GM12878 (cell line): ENCODE data around the gene CFAP90. TPM values are rescaled to one million over a fixed set of nuclear protein-coding genes. Genes with fewer than 3 reads are reported as not detected.

Source experiments
- ATAC-seq: fragments of 200-7000 bp; cut with Tn5 transposase; 3 replicates; pipeline ENCODE4 v1.9.1; 2020; ENCODE audit warnings: mild to moderate bottlenecking, moderate library complexity
- BruUV-seq: library from RNA; stranded (reverse); fragments of 400-500 nt; replicated peaks from 2 replicates; lab custom pipeline; 2021; lab: Mats Ljungman, UMichigan
- CTCF ChIA-PET: fragments of 300-600 bp; sonication (Branson Sonifier 250); formaldehyde crosslinking; extraction: SDS; loops from one replicate; lab custom pipeline; 2021; ENCODE audit warnings: inconsistent platforms; lab: Yijun Ruan, JAX
- POLR2A ChIA-PET: fragments of 350-600 bp; formaldehyde crosslinking; extraction: SDS; loops from one replicate; lab custom pipeline; 2021; ENCODE audit warnings: inconsistent platforms; lab: Charles Lee
- RAD21 ChIA-PET: fragments of 300-600 bp; sonication (Branson Sonifier 250); formaldehyde crosslinking; loops from one replicate; lab custom pipeline; 2023; ENCODE audit warnings: antibody characterized with exemption; ENCODE audit not compliant: unreplicated experiment; lab: Charles Lee
- SMC1A ChIA-PET: fragments of 300-600 bp; sonication (Branson Sonifier 250); formaldehyde crosslinking; loops from one replicate; lab custom pipeline; 2023; ENCODE audit not compliant: unreplicated experiment, uncharacterized antibody; lab: Charles Lee
- DNase-seq: peaks from one replicate; pipeline ENCODE4 v3.0.0-alpha.2; 2011; ENCODE audit warnings: low read depth, low spot score
- FAIRE-seq: peaks from 3 replicates; lab custom pipeline; 2011; peaks lifted over from hg19 to GRCh38; lab: Jason Lieb, UNC
- H2AFZ ChIP-seq: 2 replicates; pipeline ENCODE4 v1.6.0; 2011; ENCODE audit warnings: low read depth, low read length, control low read depth; ENCODE audit not compliant: control insufficient read depth
- H3K27ac ChIP-seq: 2 replicates; pipeline ENCODE4 v1.5.1; 2011; ENCODE audit warnings: control low read depth; ENCODE audit not compliant: control insufficient read depth, insufficient read depth
- H3K27me3 ChIP-seq, 2 experiments: replicated peaks in 1 of 2; 2 replicates each; pipeline versions ENCODE4 v1.6.0 to v1.6.1; 2011; ENCODE audit warnings: low read length in 1 of 2; ENCODE audit not compliant: control insufficient read depth in 2 of 2, insufficient read depth in 2 of 2
- H3K36me3 ChIP-seq, 2 experiments: 2 replicates each; pipeline ENCODE4 v1.5.1; 2011; ENCODE audit warnings: low read length in 1 of 2; ENCODE audit not compliant: control insufficient read depth in 2 of 2, insufficient read depth in 2 of 2
- H3K4me1 ChIP-seq: 2 replicates; pipeline ENCODE4 v1.6.1; 2011; ENCODE audit warnings: mild to moderate bottlenecking, low read length, moderate library complexity, mixed read lengths; ENCODE audit not compliant: control insufficient read depth, insufficient read depth
- H3K4me2 ChIP-seq: 2 replicates; pipeline ENCODE4 v1.6.0; 2011; ENCODE audit warnings: control low read depth; ENCODE audit not compliant: control insufficient read depth, insufficient read depth
- H3K4me3 ChIP-seq: fragments of 200-600 bp; sonication (generic); 2 replicates; pipeline ENCODE4 v1.5.1; 2016
- H3K79me2 ChIP-seq: 2 replicates; pipeline ENCODE4 v1.6.0; 2011; ENCODE audit warnings: low read length; ENCODE audit not compliant: control insufficient read depth, insufficient read depth
- H3K9ac ChIP-seq: 2 replicates; pipeline ENCODE4 v1.8.0; 2011; ENCODE audit warnings: low read length, control low read depth, mixed read lengths; ENCODE audit not compliant: control insufficient read depth, insufficient read depth
- H3K9me3 ChIP-seq: replicated peaks from 3 replicates; pipeline ENCODE4 v1.5.1; 2011; ENCODE audit warnings: mild to moderate bottlenecking, low read length; ENCODE audit not compliant: control insufficient read depth, insufficient read depth
- H4K20me1 ChIP-seq: 2 replicates; pipeline ENCODE4 v1.6.0; 2011; ENCODE audit not compliant: control insufficient read depth, insufficient read depth
- CEBPB ChIP-seq, 2 experiments: fragments of 150-350 bp in 1 of 2; IDR thresholded peaks; 2 replicates each; pipeline ENCODE4 v1.6.1; 2012 to 2014; ENCODE audit warnings: low read depth in 2 of 2, low read length in 2 of 2, borderline replicate concordance in 1 of 2, inconsistent platforms in 1 of 2
- CTCF ChIP-seq, 3 experiments: IDR thresholded peaks in 2 of 3; conservative IDR thresholded peaks in 1 of 3; 2 replicates each; pipeline ENCODE4 v1.5.1; 2011; ENCODE audit warnings: low read depth in 3 of 3, low read length in 3 of 3, mild to moderate bottlenecking in 3 of 3, control low read depth in 2 of 3, moderate library complexity in 2 of 3, inconsistent platforms in 1 of 3, mixed read lengths in 1 of 3; ENCODE audit not compliant: control insufficient read depth in 2 of 3, insufficient read depth in 1 of 3; ENCODE audit errors: extremely low read depth in 1 of 3
- DPF2 ChIP-seq: fragments of 450-650 bp; IDR thresholded peaks from 2 replicates; pipeline ENCODE4 v1.6.1; 2017; ENCODE audit warnings: mild to moderate bottlenecking
- ETV6 ChIP-seq, 2 experiments: fragments of 450-650 bp in 1 of 2; IDR thresholded peaks in 1 of 2; conservative IDR thresholded peaks in 1 of 2; 2 replicates each; pipeline ENCODE4 v1.6.1; 2014; ENCODE audit warnings: antibody characterized with exemption in 1 of 2, borderline replicate concordance in 1 of 2, low read depth in 1 of 2, mild to moderate bottlenecking in 1 of 2, moderate library complexity in 1 of 2
- IKZF2 ChIP-seq, 2 experiments: fragments of 450-650 bp; IDR thresholded peaks; 2 replicates each; pipeline ENCODE4 v1.6.1; 2017; ENCODE audit warnings: mild to moderate bottlenecking in 2 of 2, moderate library complexity in 2 of 2
- MEF2B ChIP-seq: fragments of 450-650 bp; IDR thresholded peaks from 2 replicates; pipeline ENCODE4 v1.6.1; 2018; ENCODE audit warnings: mild to moderate bottlenecking, moderate library complexity; ENCODE audit not compliant: partially characterized antibody, poor library complexity, severe bottlenecking
- MTA3 ChIP-seq: IDR thresholded peaks from 2 replicates; pipeline ENCODE4 v1.6.1; 2012; ENCODE audit warnings: low read length, inconsistent platforms, borderline replicate concordance
- MYB ChIP-seq: fragments of 150-350 bp; IDR thresholded peaks from 2 replicates; pipeline ENCODE4 v1.6.1; 2014; ENCODE audit warnings: mild to moderate bottlenecking, low read depth, low read length, borderline replicate concordance
- NR2F1 ChIP-seq: fragments of 450-650 bp; conservative IDR thresholded peaks from 2 replicates; pipeline ENCODE4 v1.6.1; 2017; ENCODE audit warnings: mild to moderate bottlenecking
- PAX8 ChIP-seq: fragments of 450-650 bp; IDR thresholded peaks from 2 replicates; pipeline ENCODE4 v1.6.1; 2017; ENCODE audit warnings: mild to moderate bottlenecking, moderate library complexity
- POLR2A ChIP-seq: IDR thresholded peaks from 2 replicates; pipeline ENCODE4 v1.6.1; 2011; ENCODE audit warnings: low read depth, mild to moderate bottlenecking, low read length
- POLR2AphosphoS2 ChIP-seq: IDR thresholded peaks from 2 replicates; pipeline ENCODE4 v1.6.1; 2011; ENCODE audit warnings: low read depth, mild to moderate bottlenecking, low read length, improper control_type of control experiment, moderate library complexity
- POU2F2 ChIP-seq: IDR thresholded peaks from 3 replicates; pipeline ENCODE4 v1.6.1; 2011; ENCODE audit warnings: low read depth, mild to moderate bottlenecking, low read length, borderline replicate concordance
- REST ChIP-seq: IDR thresholded peaks from 2 replicates; pipeline ENCODE4 v1.6.1; 2012; ENCODE audit warnings: mild to moderate bottlenecking, low read depth, low read length
- USF1 ChIP-seq: IDR thresholded peaks from 2 replicates; pipeline ENCODE4 v1.6.1; 2011; ENCODE audit warnings: borderline replicate concordance, low read depth, mild to moderate bottlenecking, moderate library complexity, mixed read lengths, low read length; ENCODE audit not compliant: insufficient read depth; ENCODE audit errors: extremely low read length
- WRNIP1 ChIP-seq: IDR thresholded peaks from 2 replicates; pipeline ENCODE4 v1.6.1; 2011; ENCODE audit warnings: low read depth, low read length, improper control_type of control experiment, borderline replicate concordance
- ZBED1 ChIP-seq: IDR thresholded peaks from 2 replicates; pipeline ENCODE4 v1.6.1; 2016; ENCODE audit warnings: borderline replicate concordance
- ZNF24 ChIP-seq: fragments of 450-650 bp; IDR thresholded peaks from 2 replicates; pipeline ENCODE4 v1.6.1; 2017; ENCODE audit warnings: antibody characterized with exemption, mild to moderate bottlenecking
- in situ Hi-C: fragments of 300-500 bp; cut with MboI; formaldehyde crosslinking; loops from 9 replicates; pipeline ENCODE4 v1.14.3; 2018; ENCODE audit warnings: mixed read lengths
- intact Hi-C: fragments of 100-400 bp; cut with micrococcal nuclease; formaldehyde crosslinking; loops from one replicate; pipeline ENCODE4 v1.14.2; 2022; ENCODE audit not compliant: unreplicated experiment
- polyA plus RNA-seq, 11 experiments: library from polyadenylated mRNA; depleted of rRNA in 4 of 11; unstranded in 6 of 11; stranded (reverse) in 5 of 11; fragments of >200 nt; fragmentation: Nextera tagmentation in 4 of 11; fragmentation: Illumina TruSeq in 1 of 11; extraction: Ambion mirVana in 4 of 11; extraction: Trizol in 1 of 11; gene quantifications; 1 replicate in 1 of 11; 2 replicates in 10 of 11; pipeline versions ENCODE4 v1.2.1 to v1.2.3, GENCODE V29; 2011 to 2016; ENCODE audit warnings: inconsistent platforms in 2 of 11, missing spikeins in 2 of 11, low read depth in 1 of 11
- total RNA-seq, 4 experiments: library from RNA; depleted of rRNA in 3 of 4; stranded (reverse); fragments of >200 nt in 3 of 4; fragmentation: Illumina TruSeq in 1 of 4; extraction: Trizol in 1 of 4; gene quantifications; 2 replicates each; pipeline versions ENCODE4 v1.2.1 to v1.2.3, GENCODE V29; 2013 to 2021

The CFAP90 gene
- total and polyA plus RNA-seq, 10 of the 15 experiments (the other 5 are each of a cell fraction or from before 2014, with no cell fraction given), result not detected

GRCh38 chr5:7878381-7878873, 27.5 kb upstream of the CFAP90 start:
- peak; percentile 66 for DNase-seq
- H3K36me3 ChIP-seq, result peaks cover 18 to 34% of the 10 kb centered on the region in 2 experiments
- ATAC-seq, result peak; percentile 93
- H4K20me1 ChIP-seq, result 0 out of 2 replicates have a peak, but pooled peaks cover 3% of the 10 kb centered on the region
- no peaks in the 10 kb centered on the region for H3K27me3 ChIP-seq
- no peak overlapping the region for H3K4me3 ChIP-seq
- H2AFZ ChIP-seq, result no peak overlapping the region
- ChIA-PET RAD21 (interaction anchor here (1.9 to 2.3 kb wide), 2 partner anchors 9 kb away, joined by 7 to 9 read pairs; partner anchors contain the start of genes FASTKD3 and MTRR), POLR2A (no interaction called here), SMC1A (interaction anchor here (0.9 to 2.0 kb wide), 3 partner anchors 9 to 33 kb away, joined by 3 to 9 read pairs (median 4); partner anchors contain the start of genes FASTKD3 and MTRR), CTCF (interaction anchor here (1.8 to 2.0 kb wide), 2 partner anchors 9 to 33 kb away, joined by 3 to 15 read pairs; no protein-coding TSS in a partner anchor)
- H3K9me3 ChIP-seq, result no peaks in the 10 kb centered on the region
- peak; percentile 78 for FAIRE-seq
- no peak overlapping the region; the same call in 1 of the 2 replicates for H3K27ac ChIP-seq
- H3K4me1 ChIP-seq, result peaks cover 34% of the 10 kb centered on the region
- intact Hi-C loops (no loop called here), in situ Hi-C loops (no loop called here)
- no peak overlapping the region for H3K9ac ChIP-seq
- BruUV-seq, result no TSS peak
- peaks cover 13% of the 10 kb centered on the region for H3K79me2 ChIP-seq
- peak overlapping the region; percentile 31; the same call in 1 of the 2 replicates for H3K4me2 ChIP-seq
- TF ChIP-seq CEBPB (IDR thresholded peaks at IDR 0.05; ENCODE audit: borderline replicate concordance in 1 of 2, low read depth in 2 of 2, low read length in 2 of 2) (peak; percentile 83 to 89; a peak in 3 of 4 replicates), POLR2AphosphoS2 (no peak), POLR2A (no peak), PAX8 (no peak), POU2F2 (peak; percentile 57; the same call in 1 of the 3 replicates), USF1 (no peak), DPF2 (peak; percentile 80), MYB (no peak), REST (no peak), ZBED1 (peak; percentile 67; the same call in 1 of the 2 replicates), ZNF24 (peak; percentile 66; the same call in 1 of the 2 replicates), MTA3 (peak; percentile 88; the same call in 1 of the 2 replicates), IKZF2 (IDR thresholded peaks at IDR 0.05) (peak; percentile 62 to 63; a peak in 3 of 4 replicates), WRNIP1 (no peak), NR2F1 (peak; percentile 63; the same call in 1 of the 2 replicates), CTCF (IDR thresholded peaks at IDR 0.05 in 2 of 3, conservative IDR thresholded peaks at IDR 0.05 in 1 of 3; ENCODE audit: control insufficient read depth in 2 of 3, extremely low read depth in 1 of 3, insufficient read depth in 1 of 3, low read depth in 3 of 3, low read length in 3 of 3) (no peak), MEF2B (peak; percentile 50), ETV6 (conservative IDR thresholded peaks at IDR 0.05 in 1 of 2, IDR thresholded peaks at IDR 0.05 in 1 of 2; ENCODE audit: borderline replicate concordance in 1 of 2, low read depth in 1 of 2) (no peak)
